Upper lobe of left lung (tissue), 4 donors: Measurements from ENCODE around the gene HAUS2.

ENCODE experiments used
- POLR2A ChIP-seq, 4 donors: fragments of 450-650 bp; IDR thresholded peaks; one replicate each; pipeline ENCODE4 v1.5.1; 2016 to 2017; ENCODE audit warnings: antibody characterized with exemption in 4 of 4, mild to moderate bottlenecking in 2 of 4
- TF ChIP-seq, protein P1 (sequence below), 6 experiments: fragments of 450-650 bp in 4 of 6; fragments of 200-600 bp in 2 of 6; sonication (generic) in 2 of 6; IDR thresholded peaks; one replicate each; pipeline ENCODE4 v1.5.1; 2016 to 2019; ENCODE audit warnings: antibody characterized with exemption in 6 of 6

- no peak for TF ChIP-seq POLR2A (IDR thresholded peaks at IDR 0.05)
- TF ChIP-seq, protein P1, sequence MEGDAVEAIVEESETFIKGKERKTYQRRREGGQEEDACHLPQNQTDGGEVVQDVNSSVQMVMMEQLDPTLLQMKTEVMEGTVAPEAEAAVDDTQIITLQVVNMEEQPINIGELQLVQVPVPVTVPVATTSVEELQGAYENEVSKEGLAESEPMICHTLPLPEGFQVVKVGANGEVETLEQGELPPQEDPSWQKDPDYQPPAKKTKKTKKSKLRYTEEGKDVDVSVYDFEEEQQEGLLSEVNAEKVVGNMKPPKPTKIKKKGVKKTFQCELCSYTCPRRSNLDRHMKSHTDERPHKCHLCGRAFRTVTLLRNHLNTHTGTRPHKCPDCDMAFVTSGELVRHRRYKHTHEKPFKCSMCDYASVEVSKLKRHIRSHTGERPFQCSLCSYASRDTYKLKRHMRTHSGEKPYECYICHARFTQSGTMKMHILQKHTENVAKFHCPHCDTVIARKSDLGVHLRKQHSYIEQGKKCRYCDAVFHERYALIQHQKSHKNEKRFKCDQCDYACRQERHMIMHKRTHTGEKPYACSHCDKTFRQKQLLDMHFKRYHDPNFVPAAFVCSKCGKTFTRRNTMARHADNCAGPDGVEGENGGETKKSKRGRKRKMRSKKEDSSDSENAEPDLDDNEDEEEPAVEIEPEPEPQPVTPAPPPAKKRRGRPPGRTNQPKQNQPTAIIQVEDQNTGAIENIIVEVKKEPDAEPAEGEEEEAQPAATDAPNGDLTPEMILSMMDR (IDR thresholded peaks at IDR 0.05) = no peak
Observed at GRCh38 chr15:42558739-42559138, 10.1 kb downstream of the HAUS2 start.
